HUES48 (cell line): Measurements from ENCODE around the gene SPRR2F.
A peak's percentile ranks its signal among the peaks of the same experiment; 100 is the strongest.
"Not testable (repeated sequence)": the region's sequence is repeated elsewhere in the genome, so short reads cannot be mapped to it uniquely, and the experiment has no call there.

Source experiments
- H3K27ac ChIP-seq: one replicate; pipeline ENCODE4 v1.7.0; 2013; ENCODE audit warnings: low read depth, low read length, inconsistent platforms
- H3K27me3 ChIP-seq: 2 replicates; pipeline ENCODE4 v1.6.1; 2013; ENCODE audit warnings: mild to moderate bottlenecking, low read length; ENCODE audit not compliant: control insufficient read depth, insufficient read depth
- H3K36me3 ChIP-seq: 2 replicates; pipeline ENCODE4 v1.6.1; 2013; ENCODE audit warnings: low read length; ENCODE audit not compliant: control insufficient read depth, insufficient read depth
- H3K4me1 ChIP-seq: 2 replicates; pipeline ENCODE4 v1.6.1; 2013; ENCODE audit warnings: mild to moderate bottlenecking, low read length; ENCODE audit not compliant: control insufficient read depth, insufficient read depth
- H3K4me3 ChIP-seq: 2 replicates; pipeline ENCODE4 v1.5.1; 2013; ENCODE audit warnings: mild to moderate bottlenecking, low read depth, low read length
- H3K9ac ChIP-seq: 2 replicates; pipeline ENCODE4 v1.6.1; 2013; ENCODE audit warnings: mild to moderate bottlenecking, low read depth, low read length, moderate library complexity
- H3K9me3 ChIP-seq: 2 replicates; pipeline ENCODE4 v1.6.1; 2013; ENCODE audit warnings: low read length; ENCODE audit not compliant: control insufficient read depth, insufficient read depth

Gene SPRR2F

DNA sequence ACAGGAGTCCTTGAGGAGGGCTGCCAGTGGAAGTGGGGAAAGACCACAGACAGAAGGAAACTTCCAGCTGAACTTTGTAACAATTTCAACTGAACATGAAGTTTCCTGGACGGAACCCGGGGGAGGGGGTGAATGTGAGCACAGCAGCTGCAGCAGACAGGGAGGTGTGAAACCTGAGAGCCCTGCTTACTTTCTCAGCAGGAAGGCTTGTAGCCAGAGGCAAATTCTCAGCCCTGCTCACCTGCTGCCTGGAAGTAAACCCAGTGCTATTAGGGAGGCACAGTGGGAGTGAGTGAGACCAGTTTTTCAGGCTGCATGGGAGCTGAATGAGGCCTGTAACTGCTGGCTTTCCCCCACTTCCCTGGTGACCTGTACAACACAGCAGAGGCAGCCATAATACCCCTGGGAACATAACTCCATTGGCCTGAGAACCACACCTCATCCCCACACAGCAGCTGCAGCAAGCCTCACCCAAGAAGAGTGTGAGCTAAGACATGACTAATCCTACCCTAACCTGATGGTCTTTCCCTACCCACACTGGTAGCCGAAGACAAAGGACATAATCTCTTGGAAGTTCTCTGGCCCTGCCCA, 9.6 kb upstream of the SPRR2F start:
- H3K27ac ChIP-seq, result peak overlapping the region; percentile 97
- peak overlapping the region; percentile 18 for H3K4me3 ChIP-seq

DNA sequence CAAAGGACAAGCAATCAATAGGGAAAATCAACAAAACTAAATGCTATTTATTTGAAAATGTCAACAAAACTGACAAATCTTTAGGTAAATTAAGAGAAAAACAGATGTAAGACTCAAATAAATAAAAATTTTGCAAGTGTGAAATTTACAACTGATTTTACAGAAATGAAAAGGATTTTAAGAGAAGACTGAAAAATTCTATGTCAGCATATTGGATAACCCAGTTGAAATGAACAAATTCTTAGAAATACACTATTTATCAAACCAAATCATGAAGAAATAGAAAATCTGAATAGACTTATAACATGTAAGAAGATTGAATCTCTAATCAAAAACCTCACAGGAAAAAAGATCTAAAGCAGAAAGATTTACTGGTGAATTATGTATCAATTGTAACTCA, 7.6 kb upstream of the SPRR2F start:
- H3K4me1 ChIP-seq, result peaks cover 13% of the 10 kb centered on the region
- H3K4me3 ChIP-seq, result no peak overlapping the region
- H3K27me3 ChIP-seq, result no peaks in the 10 kb centered on the region
- no peak overlapping the region for H3K27ac ChIP-seq
- H3K9ac ChIP-seq, result no peak overlapping the region
- peaks cover 16% of the 10 kb centered on the region for H3K9me3 ChIP-seq
- H3K36me3 ChIP-seq, result no peaks in the 10 kb centered on the region

More for the DNA sequence above, 9.6 kb upstream of the SPRR2F start:
- H3K27me3 ChIP-seq, result no peaks in the 10 kb centered on the region
- H3K4me1 ChIP-seq, result peaks cover 16% of the 10 kb centered on the region
- H3K36me3 ChIP-seq, result no peaks in the 10 kb centered on the region
- peaks cover 20% of the 10 kb centered on the region for H3K9me3 ChIP-seq
- H3K9ac ChIP-seq, result peak overlapping the region; percentile 66

DNA sequence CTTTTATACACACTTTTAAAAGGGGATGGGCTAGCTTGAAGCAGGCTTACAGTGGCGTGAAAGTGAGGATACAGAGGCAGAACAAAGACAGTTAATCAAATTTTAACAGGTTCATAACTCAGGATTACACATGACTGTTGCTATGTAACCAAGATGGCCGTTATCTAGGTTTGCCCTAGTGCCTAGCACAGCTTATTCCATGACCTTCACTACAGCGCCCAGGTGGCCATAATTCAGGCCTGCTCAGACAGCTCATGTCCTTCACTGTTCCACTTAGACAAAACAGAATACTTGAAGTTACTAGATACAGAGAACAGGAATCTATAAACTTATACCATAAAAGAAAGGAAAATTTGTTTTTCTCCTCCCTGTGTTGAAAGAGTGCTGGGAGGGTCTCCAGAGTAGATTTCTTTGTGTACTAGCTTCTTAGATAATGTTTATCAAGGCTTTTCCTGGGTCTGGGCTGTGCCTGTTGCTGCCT, 6.2 kb upstream of the SPRR2F start:
- Histone ChIP-seq H3K9ac (no peak overlapping the region), H3K9me3 (peaks cover 2% of the 10 kb centered on the region; the same call in 1 of the 2 replicates), H3K27me3 (no peaks in the 10 kb centered on the region), H3K4me3 (no peak overlapping the region), H3K36me3 (no peaks in the 10 kb centered on the region), H3K4me1 (peaks cover 11% of the 10 kb centered on the region), H3K27ac (no peak overlapping the region)

DNA sequence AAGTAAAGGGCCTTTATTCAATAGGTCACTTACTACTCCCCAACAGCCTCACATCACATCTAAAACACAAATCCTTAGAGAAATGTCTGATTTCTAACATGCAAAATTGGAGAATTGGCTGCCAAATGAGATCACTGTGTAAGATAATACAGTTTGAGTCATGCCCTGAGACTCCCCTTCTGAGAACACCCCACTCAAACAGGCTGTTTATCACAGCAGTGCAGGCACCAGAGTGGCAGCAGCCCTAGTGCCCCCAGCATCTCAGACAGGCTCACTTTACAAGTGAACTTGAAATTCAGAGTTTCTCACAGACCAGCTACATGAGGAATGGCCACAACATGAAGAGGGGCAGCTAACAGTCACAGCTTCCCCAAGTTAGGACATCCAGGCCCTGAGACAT, 1.9 kb upstream of the SPRR2F start:
- H3K4me1 ChIP-seq, H3K9ac ChIP-seq, H3K27me3 ChIP-seq, H3K9me3 ChIP-seq, H3K4me3 ChIP-seq, H3K27ac ChIP-seq, H3K36me3 ChIP-seq: not testable (repeated sequence)

DNA sequence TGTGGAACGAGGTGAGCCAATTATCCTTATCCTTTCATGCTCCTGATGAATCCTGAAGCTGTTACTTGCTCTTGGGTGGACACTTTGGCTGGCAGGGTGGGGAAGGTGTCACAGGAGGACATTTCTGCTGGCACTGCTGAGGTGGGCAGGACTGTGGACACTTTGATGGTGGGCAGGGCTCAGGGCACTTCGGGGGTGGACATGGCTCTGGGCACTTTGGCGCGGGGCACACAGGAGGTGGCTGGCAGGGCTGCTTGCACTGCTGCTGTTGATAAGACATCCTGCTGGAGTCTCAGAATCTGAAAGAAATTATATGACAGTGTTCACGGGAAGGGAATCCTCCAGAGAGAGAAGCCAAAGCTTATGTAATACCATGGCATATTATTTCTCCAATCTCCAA, 862 bp downstream of the SPRR2F start:
- H3K27me3 ChIP-seq, H3K9ac ChIP-seq, H3K4me1 ChIP-seq: not testable (repeated sequence)

DNA sequence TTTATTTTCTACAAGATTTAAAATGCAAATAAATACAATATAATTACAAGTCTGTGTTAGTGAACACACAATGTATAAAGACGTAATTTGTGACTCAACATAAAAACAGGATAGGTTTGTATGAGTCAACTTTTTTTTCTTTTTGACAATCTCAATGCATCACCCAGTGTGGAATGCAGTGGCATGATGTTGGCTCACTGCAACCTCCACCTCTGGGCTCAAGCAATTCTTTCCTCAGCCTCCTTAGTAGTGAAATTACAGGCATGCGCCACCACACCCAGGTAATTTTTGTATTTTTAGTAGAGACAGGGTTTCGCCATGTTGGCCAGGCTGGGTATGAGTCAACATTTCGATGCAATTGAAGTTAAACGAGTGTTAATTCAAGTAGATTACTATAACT, 13.1 kb downstream of the SPRR2F start:
- Histone ChIP-seq H3K4me1 (no peaks in the 10 kb centered on the region), H3K27ac (no peak overlapping the region), H3K4me3 (no peak overlapping the region), H3K9ac (no peak overlapping the region), H3K36me3 (no peaks in the 10 kb centered on the region), H3K27me3 (no peaks in the 10 kb centered on the region), H3K9me3 (no peaks in the 10 kb centered on the region)

More for the DNA sequence above, 862 bp downstream of the SPRR2F start:
- H3K27ac ChIP-seq, H3K9me3 ChIP-seq, H3K4me3 ChIP-seq, H3K36me3 ChIP-seq: not testable (repeated sequence)

DNA sequence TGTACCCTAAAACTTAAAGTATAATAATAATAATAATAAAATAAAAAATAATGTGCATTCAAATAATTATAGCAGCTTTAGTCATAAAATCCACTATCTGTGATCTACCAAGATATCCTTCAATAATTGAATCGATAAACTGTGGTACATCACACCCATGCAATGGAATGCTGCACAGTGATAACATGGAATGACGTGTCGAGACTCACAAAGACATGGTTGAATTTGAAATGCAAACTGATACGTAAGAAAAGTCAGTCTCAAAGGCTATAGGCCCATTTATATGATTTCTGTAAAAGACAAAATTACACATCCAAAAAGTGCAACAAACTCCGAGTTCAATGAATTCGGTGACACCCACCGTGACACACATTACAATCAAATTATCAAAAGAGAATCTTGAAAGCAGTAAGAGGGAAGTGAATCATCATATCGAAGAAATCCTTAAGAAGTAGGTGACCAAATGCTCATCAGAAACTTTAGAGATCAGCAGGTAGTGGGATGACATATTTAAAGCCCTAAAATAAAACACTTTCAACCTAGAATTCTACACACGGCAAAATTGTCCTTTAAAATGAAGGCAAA, 13.8 kb downstream of the SPRR2F start:
- Histone ChIP-seq H3K9me3 (no peaks in the 10 kb centered on the region), H3K27me3 (no peaks in the 10 kb centered on the region), H3K36me3 (no peaks in the 10 kb centered on the region), H3K9ac (no peak overlapping the region), H3K4me1 (no peaks in the 10 kb centered on the region), H3K4me3 (no peak overlapping the region), H3K27ac (no peak overlapping the region)

DNA sequence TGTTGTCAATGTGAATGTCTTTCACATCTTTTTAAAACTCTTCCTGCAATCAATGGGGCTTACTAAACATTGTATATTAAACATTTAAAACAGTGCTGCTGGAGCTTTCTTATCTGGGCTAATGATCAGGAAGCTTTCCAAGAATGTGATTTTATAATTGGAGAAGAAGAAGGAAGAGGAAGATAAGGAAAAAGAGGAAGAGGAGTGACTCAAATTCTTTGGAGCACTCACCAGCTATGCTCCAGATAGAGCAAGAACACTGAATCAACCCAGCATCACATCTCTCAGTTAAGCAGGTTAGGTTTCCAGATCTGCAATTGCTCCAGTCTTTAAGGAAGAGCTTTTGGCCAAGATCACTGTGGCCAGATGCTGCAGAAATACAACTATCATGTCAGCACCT, 17.6 kb downstream of the SPRR2F start:
- no peak overlapping the region for H3K9ac ChIP-seq
- no peaks in the 10 kb centered on the region for H3K4me1 ChIP-seq
- H3K9me3 ChIP-seq, result no peaks in the 10 kb centered on the region
- no peak overlapping the region for H3K4me3 ChIP-seq
- no peak overlapping the region for H3K27ac ChIP-seq
- H3K36me3 ChIP-seq, result no peaks in the 10 kb centered on the region
- no peaks in the 10 kb centered on the region for H3K27me3 ChIP-seq

DNA sequence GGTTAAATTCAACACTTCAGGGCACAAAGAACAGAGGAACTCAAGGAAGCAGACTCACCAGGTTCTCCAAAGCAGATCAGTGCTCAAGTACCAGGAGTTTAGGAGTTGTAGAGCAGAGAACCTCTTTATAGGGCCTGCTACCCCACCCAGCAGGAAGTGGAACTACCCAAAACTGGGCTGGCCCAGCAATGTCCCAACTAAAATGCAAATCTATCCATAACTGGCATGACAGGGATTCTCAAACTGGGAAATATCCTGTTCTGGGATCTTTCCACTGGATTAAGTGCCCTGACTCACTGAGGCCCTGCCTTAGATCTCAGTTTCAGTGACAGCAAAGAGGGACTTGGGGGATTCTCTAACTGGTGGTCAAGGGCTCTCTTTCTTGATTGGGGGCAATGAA, 18.9 kb downstream of the SPRR2F start, which contains the start of gene SPRR2E:
TSS of gene SPRR2E (minus strand) at position 101 of the 400 bp plus-strand sequence. CDS start 775 bp downstream, outside the sequence.
- H3K27me3 ChIP-seq, result no peaks in the 10 kb centered on the region
- no peak within 1 kb of the TSS for H3K9ac ChIP-seq
- no peak within 1 kb of the TSS for H3K27ac ChIP-seq
- no peaks in the 10 kb centered on the region for H3K9me3 ChIP-seq
- H3K4me1 ChIP-seq, result no peaks in the 10 kb centered on the region
- no peak within 1 kb of the TSS for H3K4me3 ChIP-seq
- H3K36me3 ChIP-seq, result no peaks in the 10 kb centered on the region

DNA sequence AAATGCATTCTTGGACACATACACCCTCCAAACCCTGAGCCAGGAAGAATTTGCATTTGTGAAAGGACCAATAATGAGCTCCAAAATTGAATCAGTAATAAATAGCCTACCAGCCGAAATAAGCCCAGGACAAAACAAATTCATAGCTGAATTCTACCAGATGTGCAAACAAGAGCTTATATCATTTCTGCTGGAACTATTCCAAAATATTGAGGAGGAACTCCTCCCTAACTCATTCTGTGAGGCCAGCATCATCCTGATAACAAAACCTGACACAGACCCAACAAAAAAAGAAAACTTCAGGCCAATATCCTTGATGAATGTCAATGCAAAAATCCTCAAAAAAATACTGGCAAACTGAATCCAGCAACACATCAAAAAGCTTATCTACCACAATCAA, 25.7 kb downstream of the SPRR2F start:
- no peaks in the 10 kb centered on the region for H3K36me3 ChIP-seq
- no peaks in the 10 kb centered on the region for H3K9me3 ChIP-seq
- H3K4me3 ChIP-seq, result no peak overlapping the region
- 0 out of 2 replicates have a peak, but pooled peaks cover 2% of the 10 kb centered on the region for H3K4me1 ChIP-seq
- H3K9ac ChIP-seq, result no peak overlapping the region
- H3K27ac ChIP-seq, result no peak overlapping the region
- H3K27me3 ChIP-seq, result no peaks in the 10 kb centered on the region

DNA sequence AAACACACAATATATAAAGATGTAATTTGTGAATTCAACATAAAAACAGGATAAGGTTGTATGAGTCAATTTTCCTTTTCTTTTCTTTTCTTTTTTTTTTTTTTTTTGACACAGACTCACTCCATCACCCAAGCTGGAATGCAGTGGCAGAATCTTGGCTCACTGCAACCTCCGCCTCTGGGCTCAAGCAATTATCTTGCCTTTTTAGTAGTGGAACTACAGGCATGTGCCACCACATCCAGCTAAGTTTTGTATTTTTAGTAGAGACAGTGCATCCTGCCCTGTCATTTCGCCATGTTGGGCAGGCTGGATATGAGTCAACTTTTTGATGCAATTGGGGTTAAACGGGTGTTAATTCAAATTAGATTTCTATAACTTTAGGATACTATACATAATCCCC, 31.6 kb downstream of the SPRR2F start:
- Histone ChIP-seq H3K27me3 (no peaks in the 10 kb centered on the region), H3K9me3 (no peaks in the 10 kb centered on the region; the same call in 1 of the 2 replicates), H3K36me3 (no peaks in the 10 kb centered on the region), H3K27ac (no peak overlapping the region), H3K9ac (no peak overlapping the region), H3K4me1 (0 out of 2 replicates have a peak, but pooled peaks cover 2% of the 10 kb centered on the region), H3K4me3 (no peak overlapping the region)
